ENCODE results near the gene SEMA4A. TPM values are rescaled to one million over a fixed set of nuclear protein-coding genes. Genes with fewer than 3 reads are reported as not detected.

SEMA4A gene
- total RNA-seq, 3 donors from 2014 or later: 2.1 to 7.6 (median 5.5) TPM

DNA sequence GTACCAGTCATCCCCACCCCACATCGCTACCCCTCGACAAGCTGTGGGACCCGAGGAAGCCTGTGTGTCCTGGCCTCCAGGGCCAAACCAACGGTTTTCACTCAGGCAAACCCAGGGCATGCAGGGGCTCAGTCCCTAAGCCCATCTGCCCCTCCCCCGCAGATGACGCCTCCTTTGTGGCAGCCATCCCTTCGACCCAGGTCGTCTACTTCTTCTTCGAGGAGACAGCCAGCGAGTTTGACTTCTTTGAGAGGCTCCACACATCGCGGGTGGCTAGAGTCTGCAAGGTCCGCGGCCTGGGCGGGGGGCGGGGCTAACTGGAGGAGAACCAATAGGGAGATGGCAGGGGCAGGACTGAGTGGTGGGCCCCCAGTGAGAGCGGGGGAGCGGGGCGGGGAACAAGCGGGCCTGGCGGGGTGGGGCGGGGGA is 7.4 kb downstream of the SEMA4A start:
- no peaks in the 10 kb centered on the region for H3K36me3 ChIP-seq (ENCODE audit: low read depth)
- H3K9me3 ChIP-seq: no peaks in the 10 kb centered on the region
- DNase-seq: peak; percentile 72 to 80 (median 77)
- TF ChIP-seq, protein P1, sequence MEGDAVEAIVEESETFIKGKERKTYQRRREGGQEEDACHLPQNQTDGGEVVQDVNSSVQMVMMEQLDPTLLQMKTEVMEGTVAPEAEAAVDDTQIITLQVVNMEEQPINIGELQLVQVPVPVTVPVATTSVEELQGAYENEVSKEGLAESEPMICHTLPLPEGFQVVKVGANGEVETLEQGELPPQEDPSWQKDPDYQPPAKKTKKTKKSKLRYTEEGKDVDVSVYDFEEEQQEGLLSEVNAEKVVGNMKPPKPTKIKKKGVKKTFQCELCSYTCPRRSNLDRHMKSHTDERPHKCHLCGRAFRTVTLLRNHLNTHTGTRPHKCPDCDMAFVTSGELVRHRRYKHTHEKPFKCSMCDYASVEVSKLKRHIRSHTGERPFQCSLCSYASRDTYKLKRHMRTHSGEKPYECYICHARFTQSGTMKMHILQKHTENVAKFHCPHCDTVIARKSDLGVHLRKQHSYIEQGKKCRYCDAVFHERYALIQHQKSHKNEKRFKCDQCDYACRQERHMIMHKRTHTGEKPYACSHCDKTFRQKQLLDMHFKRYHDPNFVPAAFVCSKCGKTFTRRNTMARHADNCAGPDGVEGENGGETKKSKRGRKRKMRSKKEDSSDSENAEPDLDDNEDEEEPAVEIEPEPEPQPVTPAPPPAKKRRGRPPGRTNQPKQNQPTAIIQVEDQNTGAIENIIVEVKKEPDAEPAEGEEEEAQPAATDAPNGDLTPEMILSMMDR (IDR thresholded peaks at IDR 0.05): no peak
- no peaks in the 10 kb centered on the region for H3K4me1 ChIP-seq (ENCODE audit: low read depth)
- intact Hi-C loops (cut with DNase I, micrococcal nuclease): no loop called here
- H3K4me3 ChIP-seq: no peak overlapping the region
- peak; percentile 79 for ATAC-seq

DNA sequence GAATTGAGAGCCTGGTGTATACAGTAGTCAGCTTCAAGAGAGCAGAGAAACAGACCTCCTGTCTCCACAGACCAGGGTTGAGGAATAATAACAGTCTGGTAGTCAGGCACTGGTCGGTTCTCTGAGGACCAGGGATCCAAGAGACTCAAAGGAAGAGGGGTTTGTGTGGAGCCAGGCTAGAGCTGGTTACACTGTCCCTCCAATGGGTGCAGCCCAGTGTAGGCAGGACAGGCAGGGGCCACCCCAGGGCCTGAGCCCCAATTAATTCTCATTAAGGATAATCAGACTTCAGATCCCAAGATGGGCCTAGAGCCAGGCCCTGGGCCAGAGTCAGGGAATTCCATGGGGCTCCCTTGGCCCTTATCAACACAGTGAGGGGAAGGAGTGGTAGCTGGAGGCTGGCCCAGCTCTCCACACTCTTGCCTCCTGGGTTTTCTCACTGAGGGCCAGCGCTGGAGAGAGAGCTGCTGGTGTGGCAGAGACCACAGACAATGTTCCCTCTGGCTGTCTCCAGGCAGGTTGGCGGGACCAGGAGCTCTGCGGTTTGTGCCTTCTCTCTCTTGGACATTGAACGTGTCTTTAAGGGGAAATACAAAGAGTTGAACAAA is 9.1 kb downstream of the SEMA4A start:
- ATAC-seq: no peak

DNA sequence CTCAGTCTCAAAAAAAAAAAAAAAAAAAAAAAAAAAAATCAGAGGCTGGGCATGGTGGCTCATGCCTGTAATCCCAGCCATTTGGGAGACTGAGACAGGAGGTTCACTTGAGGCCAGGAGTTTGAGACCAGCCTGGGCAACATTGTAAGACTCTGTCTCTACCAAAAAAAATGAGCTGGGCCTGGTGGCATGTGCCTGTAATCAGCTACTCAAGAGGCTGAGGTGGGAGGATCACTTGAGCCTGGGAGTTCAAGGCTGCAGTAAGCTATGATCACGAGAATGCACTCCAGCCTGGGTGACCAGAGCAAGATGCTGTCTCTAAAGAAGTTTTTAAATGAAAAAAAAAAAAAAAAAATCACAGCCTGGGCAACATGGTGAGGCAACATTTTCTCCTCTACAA is 10.3 kb downstream of the SEMA4A start:
- ATAC-seq (no peak), DNase-seq (no peak)
- TF ChIP-seq, protein P1 (IDR thresholded peaks at IDR 0.05): no peak
- intact Hi-C loops (cut with DNase I, micrococcal nuclease): no loop called here
- no peak overlapping the region for H3K4me3 ChIP-seq
- H3K4me1 ChIP-seq (ENCODE audit: low read depth): no peaks in the 10 kb centered on the region
- H3K9me3 ChIP-seq: no peaks in the 10 kb centered on the region
- H3K36me3 ChIP-seq (ENCODE audit: low read depth): no peaks in the 10 kb centered on the region

More for the DNA sequence above, 9.1 kb downstream of the SEMA4A start:
- Histone ChIP-seq H3K4me3 (no peak overlapping the region), H3K4me1 (ENCODE audit: low read depth) (no peaks in the 10 kb centered on the region), H3K9me3 (no peaks in the 10 kb centered on the region), H3K36me3 (ENCODE audit: low read depth) (no peaks in the 10 kb centered on the region)
- DNase-seq: no peak
- TF ChIP-seq, protein P1 (IDR thresholded peaks at IDR 0.05): no peak
- intact Hi-C loops (cut with DNase I, micrococcal nuclease): no loop called here

DNA sequence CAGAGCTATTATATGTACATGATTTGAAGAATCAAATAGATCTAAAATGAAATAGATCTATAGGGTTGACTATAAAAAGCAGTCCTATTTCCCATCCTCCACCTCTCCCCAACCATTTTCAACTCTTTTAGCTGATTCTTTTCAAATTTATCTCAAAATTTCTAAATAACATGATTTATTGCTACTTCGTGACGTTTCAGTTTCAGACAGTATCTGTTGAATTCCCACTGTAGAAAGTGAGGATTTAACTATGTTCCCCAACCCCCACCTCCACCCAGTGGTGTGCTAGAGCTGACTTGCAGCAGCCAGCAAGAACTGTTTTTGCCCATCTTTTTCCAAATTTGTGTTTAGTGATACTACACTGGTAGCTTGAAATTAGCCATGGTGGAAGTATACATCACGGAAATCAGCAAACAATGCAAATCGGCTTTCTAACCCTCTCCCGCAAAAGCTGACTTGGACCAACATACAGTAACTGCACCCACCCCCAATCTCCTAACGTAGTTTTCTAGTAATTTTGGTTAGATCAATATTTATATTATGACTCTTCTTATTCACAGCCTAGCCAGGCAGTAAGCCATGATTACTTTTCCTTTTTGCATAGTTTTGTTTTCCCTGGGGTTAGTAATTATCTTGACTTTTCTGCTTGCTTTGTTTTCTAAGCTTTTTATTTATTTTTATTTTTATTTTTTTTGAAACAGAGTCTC is 10.9 kb downstream of the SEMA4A start:
- intact Hi-C loops (cut with DNase I, micrococcal nuclease): no loop called here
- Histone ChIP-seq H3K36me3 (ENCODE audit: low read depth) (no peaks in the 10 kb centered on the region), H3K4me3 (no peak overlapping the region), H3K4me1 (ENCODE audit: low read depth) (no peaks in the 10 kb centered on the region), H3K9me3 (no peaks in the 10 kb centered on the region)
- TF ChIP-seq, protein P1 (IDR thresholded peaks at IDR 0.05): no peak
- DNase-seq (no peak), ATAC-seq (no peak)

DNA sequence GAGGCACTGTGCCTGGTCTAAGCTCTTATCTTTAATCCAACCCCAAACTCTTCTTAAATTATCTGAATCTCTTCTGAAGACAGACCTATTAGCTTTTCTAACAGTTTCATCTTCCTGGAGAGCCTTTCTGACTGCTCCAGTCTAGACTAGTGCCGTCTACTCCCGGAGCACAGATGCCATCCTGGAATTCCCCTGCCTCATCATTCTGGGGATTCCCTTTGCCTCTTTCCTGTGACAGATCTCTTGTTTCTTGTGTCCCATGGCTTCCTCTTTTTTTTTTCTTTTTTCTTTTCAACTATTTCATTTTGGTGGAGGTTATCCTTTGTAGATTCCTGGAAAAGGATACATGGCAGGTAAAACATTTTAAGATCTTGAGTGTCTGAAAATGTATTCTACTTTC is 11.7 kb downstream of the SEMA4A start:
- Histone ChIP-seq H3K36me3 (ENCODE audit: low read depth) (no peaks in the 10 kb centered on the region), H3K9me3 (no peaks in the 10 kb centered on the region), H3K4me3 (no peak overlapping the region), H3K4me1 (ENCODE audit: low read depth) (no peaks in the 10 kb centered on the region)
- TF ChIP-seq, protein P1 (IDR thresholded peaks at IDR 0.05): no peak
- intact Hi-C loops (cut with DNase I, micrococcal nuclease): no loop called here
- DNase-seq (peak in 1 of 3 donors; percentile 3), ATAC-seq (no peak)
